Thyroid gland (tissue), 4 donors: ENCODE data around the gene MPG.

Experiments used
- CTCF ChIP-seq, 6 experiments: fragments of 200-600 bp in 3 of 6; fragments of 450-650 bp in 3 of 6; sonication (generic) in 3 of 6; IDR thresholded peaks; one replicate each; pipeline ENCODE4 v1.5.1; 2016 to 2019; ENCODE audit warnings: antibody characterized with exemption in 6 of 6, mild to moderate bottlenecking in 2 of 6, inconsistent platforms in 1 of 6, moderate library complexity in 1 of 6
- POLR2A ChIP-seq, 2 donors: fragments of 450-650 bp; IDR thresholded peaks; one replicate each; pipeline ENCODE4 v1.6.1; 2017; ENCODE audit warnings: antibody characterized with exemption in 2 of 2, mild to moderate bottlenecking in 2 of 2, moderate library complexity in 1 of 2

- no peak for TF ChIP-seq CTCF (IDR thresholded peaks at IDR 0.05)
- peak; percentile 32 to 88 for TF ChIP-seq POLR2A (IDR thresholded peaks at IDR 0.05)
Measured at GRCh38 chr16:77807-78443, at the start of gene MPG.
